ENCODE data around the gene DLEC1.

GRCh38 chr3:38039101-38039898 is at the start of gene DLEC1:
- TF ChIP-seq CTCF (IDR thresholded peaks at IDR 0.05; ENCODE audit: insufficient read depth, low read depth, low read length) (no peak), EZH2 (IDR thresholded peaks at IDR 0.05; ENCODE audit: insufficient read depth, low read length) (peak; percentile 34)
